ENCODE data around the gene RPRD1B. TPM values are rescaled to one million over a fixed set of nuclear protein-coding genes. Genes with fewer than 3 reads are reported as not detected.

The RPRD1B gene
- total and polyA plus RNA-seq, 2 of the 13 experiments (the other 11 are each of a cell fraction or from before 2014, with no cell fraction given) = 31.1 to 41.5 TPM

DNA sequence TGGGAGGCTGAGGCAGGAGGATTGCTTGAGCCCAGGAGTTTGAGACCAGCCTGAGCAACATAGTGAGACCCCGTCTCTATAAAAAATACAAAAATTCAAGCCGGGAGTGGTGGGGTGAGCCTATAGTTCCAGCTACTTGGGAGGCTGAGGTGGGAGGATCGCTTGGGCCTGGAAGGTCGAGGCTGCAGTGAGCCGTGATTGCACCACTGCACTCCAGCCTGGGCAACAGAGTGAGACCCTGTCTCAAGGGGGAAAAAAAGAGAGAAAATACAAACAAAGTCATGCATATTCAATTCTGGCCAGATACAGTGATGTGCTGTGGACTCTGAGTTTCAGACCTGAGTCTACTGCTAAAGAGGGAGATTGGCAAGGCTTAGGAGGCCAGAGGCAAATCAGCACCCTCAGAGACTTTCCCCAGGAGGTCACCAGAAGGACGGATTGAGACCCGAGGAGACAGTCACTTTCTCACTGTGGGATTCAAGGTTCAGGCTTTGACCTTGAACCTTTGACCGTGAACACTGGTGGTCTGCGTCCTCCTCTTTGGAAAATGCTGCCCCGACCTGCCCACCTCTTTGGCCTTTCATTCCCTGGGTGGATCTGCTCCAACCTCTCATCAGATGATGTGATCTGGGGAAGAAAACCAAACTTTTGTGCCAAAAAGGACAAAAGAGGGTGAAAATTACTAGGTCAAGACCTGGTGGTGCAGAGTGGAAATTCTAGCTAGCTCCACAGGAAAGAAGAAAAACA lies 100.3 kb downstream of the RPRD1B start (continued):
- TF ChIP-seq, protein P1, sequence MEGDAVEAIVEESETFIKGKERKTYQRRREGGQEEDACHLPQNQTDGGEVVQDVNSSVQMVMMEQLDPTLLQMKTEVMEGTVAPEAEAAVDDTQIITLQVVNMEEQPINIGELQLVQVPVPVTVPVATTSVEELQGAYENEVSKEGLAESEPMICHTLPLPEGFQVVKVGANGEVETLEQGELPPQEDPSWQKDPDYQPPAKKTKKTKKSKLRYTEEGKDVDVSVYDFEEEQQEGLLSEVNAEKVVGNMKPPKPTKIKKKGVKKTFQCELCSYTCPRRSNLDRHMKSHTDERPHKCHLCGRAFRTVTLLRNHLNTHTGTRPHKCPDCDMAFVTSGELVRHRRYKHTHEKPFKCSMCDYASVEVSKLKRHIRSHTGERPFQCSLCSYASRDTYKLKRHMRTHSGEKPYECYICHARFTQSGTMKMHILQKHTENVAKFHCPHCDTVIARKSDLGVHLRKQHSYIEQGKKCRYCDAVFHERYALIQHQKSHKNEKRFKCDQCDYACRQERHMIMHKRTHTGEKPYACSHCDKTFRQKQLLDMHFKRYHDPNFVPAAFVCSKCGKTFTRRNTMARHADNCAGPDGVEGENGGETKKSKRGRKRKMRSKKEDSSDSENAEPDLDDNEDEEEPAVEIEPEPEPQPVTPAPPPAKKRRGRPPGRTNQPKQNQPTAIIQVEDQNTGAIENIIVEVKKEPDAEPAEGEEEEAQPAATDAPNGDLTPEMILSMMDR (CRISPR knock-in tag; IDR thresholded peaks at IDR 0.05) = no peak
- TF ChIP-seq ZNF746 (CRISPR knock-in tag; IDR thresholded peaks at IDR 0.05) = no peak
- TF ChIP-seq ZFP82 (CRISPR knock-in tag; IDR thresholded peaks at IDR 0.05; ENCODE audit: borderline replicate concordance) = no peak
- TF ChIP-seq ZNF83 (CRISPR knock-in tag; IDR thresholded peaks at IDR 0.05; ENCODE audit: borderline replicate concordance) = no peak
- no peak for TF ChIP-seq NCOA5 (CRISPR knock-in tag; IDR thresholded peaks at IDR 0.05)
- no peak for TF ChIP-seq NFIB (CRISPR knock-in tag; IDR thresholded peaks at IDR 0.05; ENCODE audit: borderline replicate concordance)
- TF ChIP-seq THYN1 (CRISPR knock-in tag; IDR thresholded peaks at IDR 0.05; ENCODE audit: borderline replicate concordance, low read depth) = no peak; the same call in 1 of the 2 replicates
- no peak for TF ChIP-seq MXD4 (CRISPR knock-in tag; IDR thresholded peaks at IDR 0.05)
- no peak for TF ChIP-seq CHD2 (IDR thresholded peaks at IDR 0.05; ENCODE audit: low read depth, low read length)
- no peak for TF ChIP-seq ATAD3A (CRISPR knock-in tag; IDR thresholded peaks at IDR 0.05)
- no peak for TF ChIP-seq ARHGAP35 (CRISPR knock-in tag; IDR thresholded peaks at IDR 0.05; ENCODE audit: borderline replicate concordance)
- 0 out of 2 replicates have a peak, but pooled peaks have one; percentile 18 for TF ChIP-seq TGIF2 (CRISPR knock-in tag; IDR thresholded peaks at IDR 0.05)
- TF ChIP-seq SALL2 (CRISPR knock-in tag; IDR thresholded peaks at IDR 0.05) = no peak
- TF ChIP-seq ZFP90 (CRISPR knock-in tag; IDR thresholded peaks at IDR 0.05; ENCODE audit: borderline replicate concordance) = no peak
- TF ChIP-seq PTBP1 (IDR thresholded peaks at IDR 0.05; ENCODE audit: low read depth, low read length, poor library complexity, severe bottlenecking) = no peak
- no peak for TF ChIP-seq ARID2 (CRISPR knock-in tag; IDR thresholded peaks at IDR 0.05; ENCODE audit: borderline replicate concordance)
- TF ChIP-seq, protein P2, sequence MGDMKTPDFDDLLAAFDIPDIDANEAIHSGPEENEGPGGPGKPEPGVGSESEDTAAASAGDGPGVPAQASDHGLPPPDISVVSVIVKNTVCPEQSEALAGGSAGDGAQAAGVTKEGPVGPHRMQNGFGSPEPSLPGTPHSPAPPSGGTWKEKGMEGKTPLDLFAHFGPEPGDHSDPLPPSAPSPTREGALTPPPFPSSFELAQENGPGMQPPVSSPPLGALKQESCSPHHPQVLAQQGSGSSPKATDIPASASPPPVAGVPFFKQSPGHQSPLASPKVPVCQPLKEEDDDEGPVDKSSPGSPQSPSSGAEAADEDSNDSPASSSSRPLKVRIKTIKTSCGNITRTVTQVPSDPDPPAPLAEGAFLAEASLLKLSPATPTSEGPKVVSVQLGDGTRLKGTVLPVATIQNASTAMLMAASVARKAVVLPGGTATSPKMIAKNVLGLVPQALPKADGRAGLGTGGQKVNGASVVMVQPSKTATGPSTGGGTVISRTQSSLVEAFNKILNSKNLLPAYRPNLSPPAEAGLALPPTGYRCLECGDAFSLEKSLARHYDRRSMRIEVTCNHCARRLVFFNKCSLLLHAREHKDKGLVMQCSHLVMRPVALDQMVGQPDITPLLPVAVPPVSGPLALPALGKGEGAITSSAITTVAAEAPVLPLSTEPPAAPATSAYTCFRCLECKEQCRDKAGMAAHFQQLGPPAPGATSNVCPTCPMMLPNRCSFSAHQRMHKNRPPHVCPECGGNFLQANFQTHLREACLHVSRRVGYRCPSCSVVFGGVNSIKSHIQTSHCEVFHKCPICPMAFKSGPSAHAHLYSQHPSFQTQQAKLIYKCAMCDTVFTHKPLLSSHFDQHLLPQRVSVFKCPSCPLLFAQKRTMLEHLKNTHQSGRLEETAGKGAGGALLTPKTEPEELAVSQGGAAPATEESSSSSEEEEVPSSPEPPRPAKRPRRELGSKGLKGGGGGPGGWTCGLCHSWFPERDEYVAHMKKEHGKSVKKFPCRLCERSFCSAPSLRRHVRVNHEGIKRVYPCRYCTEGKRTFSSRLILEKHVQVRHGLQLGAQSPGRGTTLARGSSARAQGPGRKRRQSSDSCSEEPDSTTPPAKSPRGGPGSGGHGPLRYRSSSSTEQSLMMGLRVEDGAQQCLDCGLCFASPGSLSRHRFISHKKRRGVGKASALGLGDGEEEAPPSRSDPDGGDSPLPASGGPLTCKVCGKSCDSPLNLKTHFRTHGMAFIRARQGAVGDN (CRISPR knock-in tag; IDR thresholded peaks at IDR 0.05) = no peak
- no peak for TF ChIP-seq ZNF33A (CRISPR knock-in tag; IDR thresholded peaks at IDR 0.05; ENCODE audit: borderline replicate concordance)
- TF ChIP-seq ZNF772 (CRISPR knock-in tag; IDR thresholded peaks at IDR 0.05) = no peak
- no peak for TF ChIP-seq ZNF737 (CRISPR knock-in tag; IDR thresholded peaks at IDR 0.05; ENCODE audit: borderline replicate concordance)
- TF ChIP-seq ZNF724P (CRISPR knock-in tag; IDR thresholded peaks at IDR 0.05; ENCODE audit: borderline replicate concordance) = 0 out of 2 replicates have a peak, but pooled peaks have one; percentile 34
- no peak for TF ChIP-seq SRF (IDR thresholded peaks at IDR 0.05; ENCODE audit: low read depth, low read length)
- TF ChIP-seq, protein P3, sequence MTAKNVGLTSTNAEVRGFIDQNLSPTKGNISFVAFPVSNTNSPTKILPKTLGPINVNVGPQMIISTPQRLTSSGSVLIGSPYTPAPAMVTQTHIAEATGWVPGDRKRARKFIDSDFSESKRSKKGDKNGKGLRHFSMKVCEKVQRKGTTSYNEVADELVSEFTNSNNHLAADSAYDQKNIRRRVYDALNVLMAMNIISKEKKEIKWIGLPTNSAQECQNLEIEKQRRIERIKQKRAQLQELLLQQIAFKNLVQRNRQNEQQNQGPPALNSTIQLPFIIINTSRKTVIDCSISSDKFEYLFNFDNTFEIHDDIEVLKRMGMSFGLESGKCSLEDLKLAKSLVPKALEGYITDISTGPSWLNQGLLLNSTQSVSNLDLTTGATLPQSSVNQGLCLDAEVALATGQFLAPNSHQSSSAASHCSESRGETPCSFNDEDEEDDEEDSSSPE (CRISPR knock-in tag; IDR thresholded peaks at IDR 0.05) = no peak
- no peak for TF ChIP-seq HNRNPH1 (optimal IDR thresholded peaks at IDR 0.05; ENCODE audit: low read depth, low read length)
